ENCODE measurements around the gene AOPEP.

The AOPEP gene

GRCh38 chr9:94813379-94813778 lies 86.9 kb downstream of the AOPEP start:
- TF ChIP-seq CTCF (IDR thresholded peaks at IDR 0.05; ENCODE audit: low read depth, low read length, missing control alignments): no peak
- DNase-seq (ENCODE audit: extremely low read depth, low read depth): no peak
- no peak overlapping the region for H3K4me3 ChIP-seq (replicated peaks; ENCODE audit: low read depth, low read length)

DNA sequence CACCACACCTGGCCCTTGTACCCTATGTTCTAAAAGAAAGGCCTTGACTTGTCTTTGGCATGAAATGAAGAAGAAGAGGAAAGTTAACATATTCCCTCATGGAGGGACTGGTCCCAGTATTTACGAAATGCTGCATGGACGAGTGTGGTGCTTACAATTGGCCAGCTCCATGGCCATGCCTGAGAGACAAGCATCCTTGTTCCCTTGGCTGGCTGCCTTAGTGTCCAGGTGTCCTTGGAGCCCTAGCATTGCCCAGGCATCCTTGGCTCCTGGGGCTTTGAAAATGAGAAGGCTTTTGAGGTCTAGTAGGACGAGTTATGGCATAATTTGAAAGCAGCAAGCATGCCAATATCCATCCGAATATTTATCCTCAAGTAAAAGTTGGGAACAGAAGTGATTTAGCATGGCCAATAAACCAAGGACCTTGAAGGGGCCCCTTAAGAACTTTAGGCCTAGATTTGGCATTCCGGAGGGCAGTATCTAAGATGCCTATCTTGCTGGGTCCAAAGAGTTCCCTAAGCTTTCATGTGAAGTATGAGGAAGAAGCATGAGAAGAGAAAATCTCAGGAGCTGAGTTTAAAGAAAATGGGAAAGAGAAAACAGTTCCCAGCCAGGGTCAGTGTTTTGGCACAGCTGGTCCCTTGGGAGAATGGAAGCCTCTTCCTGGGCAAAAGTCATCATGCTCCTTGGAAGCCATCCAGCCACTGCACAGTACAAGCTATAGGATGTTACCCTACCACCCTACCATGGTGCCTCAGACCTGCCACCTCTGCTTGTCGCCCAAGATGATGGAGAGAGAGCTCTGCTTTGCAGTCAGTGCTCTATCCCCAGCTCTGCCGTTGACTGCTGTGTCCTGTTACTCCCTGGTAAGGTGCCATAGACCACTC lies 91.0 kb downstream of the AOPEP start:
- no peak overlapping the region for H3K4me3 ChIP-seq (replicated peaks; ENCODE audit: low read depth, low read length)
- TF ChIP-seq CTCF (IDR thresholded peaks at IDR 0.05; ENCODE audit: low read depth, low read length, missing control alignments): no peak
- no peak for DNase-seq (ENCODE audit: extremely low read depth, low read depth)

DNA sequence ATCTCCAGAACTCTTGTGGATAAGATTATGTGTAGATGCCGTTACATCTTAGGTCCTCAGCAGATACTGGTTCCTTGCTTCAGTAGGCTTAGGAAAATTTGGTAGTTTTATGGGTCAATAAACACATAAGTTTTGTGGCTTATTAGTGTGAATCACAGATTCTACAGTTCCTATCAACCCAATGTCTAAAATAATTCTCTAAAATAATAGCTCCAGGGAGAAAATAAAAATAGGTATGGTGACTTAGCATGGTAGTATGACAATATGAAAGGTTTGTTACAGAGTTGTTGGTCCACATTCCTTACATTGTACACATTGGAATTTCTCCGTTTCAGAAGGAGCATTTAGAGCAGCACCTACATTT lies 91.7 kb downstream of the AOPEP start:
- no peak for DNase-seq (ENCODE audit: extremely low read depth, low read depth)
- no peak overlapping the region for H3K4me3 ChIP-seq (replicated peaks; ENCODE audit: low read depth, low read length)
- TF ChIP-seq CTCF (IDR thresholded peaks at IDR 0.05; ENCODE audit: low read depth, low read length, missing control alignments): no peak

GRCh38 chr9:94819161-94819687 lies 92.7 kb downstream of the AOPEP start:
- no peak for TF ChIP-seq CTCF (IDR thresholded peaks at IDR 0.05; ENCODE audit: low read depth, low read length, missing control alignments)
- DNase-seq (ENCODE audit: extremely low read depth, low read depth): no peak
- H3K4me3 ChIP-seq (replicated peaks; ENCODE audit: low read depth, low read length): no peak overlapping the region

DNA sequence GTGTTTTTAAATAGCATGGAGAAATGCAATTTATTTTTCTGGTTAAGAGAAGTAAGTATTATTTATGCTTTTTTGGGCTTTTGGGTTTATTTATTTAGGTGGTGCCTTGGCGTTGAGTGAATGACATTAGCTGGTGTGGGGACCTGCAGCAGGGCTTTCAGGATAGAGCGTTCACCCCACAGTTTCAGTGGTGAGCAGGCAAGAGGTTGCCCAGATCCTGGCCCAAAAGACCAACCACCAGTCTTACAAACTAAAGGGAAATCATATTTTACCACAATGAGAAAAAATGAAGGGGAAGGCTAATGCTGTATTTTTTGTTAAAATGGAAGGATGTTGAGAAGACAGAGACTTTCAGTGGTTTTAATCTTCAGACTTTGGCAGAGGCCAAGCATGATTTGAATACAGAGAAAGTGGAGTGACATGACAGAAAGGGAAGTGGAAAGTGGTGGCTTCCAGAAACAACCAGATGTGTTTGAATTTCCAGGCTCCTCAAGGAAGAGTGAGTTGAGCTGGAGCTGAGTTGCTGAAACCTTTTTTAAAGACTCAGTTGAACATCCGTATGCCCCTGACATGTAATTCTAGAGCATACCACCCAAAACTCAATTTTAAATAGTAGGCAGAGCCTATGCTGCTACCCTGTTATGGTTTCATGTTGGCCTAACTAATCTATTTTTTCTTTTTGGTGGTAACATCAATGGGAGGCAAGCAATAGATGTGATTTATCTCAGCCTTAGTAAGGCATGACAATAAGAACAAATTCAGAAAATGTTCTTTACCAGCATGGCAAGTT lies 94.8 kb downstream of the AOPEP start:
- no peak for DNase-seq (ENCODE audit: extremely low read depth, low read depth)
- TF ChIP-seq CTCF (IDR thresholded peaks at IDR 0.05; ENCODE audit: low read depth, low read length, missing control alignments): no peak
- H3K4me3 ChIP-seq (replicated peaks; ENCODE audit: low read depth, low read length): no peak overlapping the region

DNA sequence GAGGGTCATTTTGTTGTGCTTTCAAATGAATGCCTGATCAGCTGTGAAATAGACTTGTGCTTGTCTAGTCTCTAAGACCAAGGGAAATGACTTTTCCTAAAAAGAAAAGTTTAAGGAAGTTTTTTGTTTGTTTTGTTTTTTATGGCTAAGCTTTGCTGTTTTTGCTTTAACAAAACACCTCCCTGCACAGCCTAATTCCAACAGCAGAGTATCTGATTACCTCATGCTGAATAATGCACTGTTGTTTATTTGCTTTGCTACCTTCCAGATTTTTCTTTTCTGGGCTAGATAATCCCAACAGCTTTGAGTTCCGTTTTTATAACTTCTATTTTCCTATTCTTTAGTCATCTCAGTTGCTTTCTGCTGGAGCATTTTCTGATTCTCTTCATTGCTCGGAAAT lies 95.8 kb downstream of the AOPEP start:
- TF ChIP-seq CTCF (IDR thresholded peaks at IDR 0.05; ENCODE audit: low read depth, low read length, missing control alignments): no peak
- H3K4me3 ChIP-seq (replicated peaks; ENCODE audit: low read depth, low read length): no peak overlapping the region

More for the DNA sequence above, 95.8 kb downstream of the AOPEP start:
- no peak for DNase-seq (ENCODE audit: extremely low read depth, low read depth)

Data from HFF-Myc (cell line).